Endothelial cell of umbilical vein (primary cell): ENCODE measurements around the gene CPTP. TPM values are rescaled to one million over a fixed set of nuclear protein-coding genes. Genes with fewer than 3 reads are reported as not detected.
"Not testable (repeated sequence)": the region's sequence is repeated elsewhere in the genome, so short reads cannot be mapped to it uniquely, and the experiment has no call there.

Source experiments
- BruUV-seq: library from RNA; stranded (reverse); fragments of 400-500 nt; replicated peaks from 2 replicates; lab custom pipeline; 2021; lab: Mats Ljungman, UMichigan
- CTCF ChIA-PET: fragments of 300-600, 350-600 bp; sonication (Branson Sonifier 250); formaldehyde crosslinking; loops from one replicate; lab custom pipeline; 2021; ENCODE audit warnings: antibody characterized with exemption, inconsistent platforms; lab: Charles Lee
- POLR2A ChIA-PET: fragments of 300-600, 350-600 bp; sonication (Branson Sonifier 250); formaldehyde crosslinking; loops from one replicate; lab custom pipeline; 2021; ENCODE audit warnings: antibody characterized with exemption, inconsistent platforms; lab: Charles Lee
- DNase-seq: peaks from one replicate; pipeline ENCODE4 v3.0.0-alpha.2; 2011; ENCODE audit warnings: low read depth, low spot score
- FAIRE-seq: peaks from 2 replicates; lab custom pipeline; 2011; peaks lifted over from hg19 to GRCh38; lab: Jason Lieb, UNC
- H2AFZ ChIP-seq: 2 replicates; pipeline ENCODE4 v1.6.0; 2012; ENCODE audit warnings: low read depth, low read length, control low read depth, inconsistent platforms
- H3K27ac ChIP-seq: 2 replicates; pipeline ENCODE4 v1.5.1; 2011; ENCODE audit warnings: low read depth, mild to moderate bottlenecking, control low read depth, low read length, moderate library complexity; ENCODE audit not compliant: insufficient read depth
- H3K27me3 ChIP-seq, 2 experiments: 2 replicates each; pipeline versions ENCODE4 v1.6.0 to v1.6.1; 2011; ENCODE audit warnings: low read length in 2 of 2, mixed read lengths in 1 of 2; ENCODE audit not compliant: control insufficient read depth in 2 of 2, insufficient read depth in 2 of 2
- H3K36me3 ChIP-seq, 2 experiments: 2 replicates in 1 of 2; 3 replicates in 1 of 2; pipeline ENCODE4 v1.5.1; 2011; ENCODE audit warnings: low read length in 2 of 2, mild to moderate bottlenecking in 1 of 2, moderate library complexity in 1 of 2; ENCODE audit not compliant: control insufficient read depth in 2 of 2, insufficient read depth in 2 of 2; ENCODE audit errors: extremely low read depth in 1 of 2
- H3K4me1 ChIP-seq: 3 replicates; pipeline ENCODE4 v1.5.1; 2011; ENCODE audit warnings: mild to moderate bottlenecking, low read length; ENCODE audit not compliant: control insufficient read depth, insufficient read depth; ENCODE audit errors: extremely low read depth
- H3K4me2 ChIP-seq: 2 replicates; pipeline ENCODE4 v1.6.1; 2011; ENCODE audit warnings: low read length, control low read depth, mixed read lengths; ENCODE audit not compliant: insufficient read depth
- H3K4me3 ChIP-seq, 3 experiments: fragments of 200-600 bp in 1 of 3; sonication (generic), shearing (Covaris generic) in 1 of 3; replicated peaks in 1 of 3; 2 replicates each; pipeline ENCODE4 v1.5.1; 2011 to 2016; ENCODE audit warnings: control low read depth in 3 of 3, low read length in 3 of 3, mild to moderate bottlenecking in 2 of 3, inconsistent platforms in 1 of 3, low read depth in 1 of 3, moderate library complexity in 1 of 3; ENCODE audit not compliant: insufficient read depth in 1 of 3
- H3K79me2 ChIP-seq: 2 replicates; pipeline ENCODE4 v1.6.0; 2012; ENCODE audit warnings: low read length, inconsistent platforms; ENCODE audit not compliant: control insufficient read depth, insufficient read depth
- H3K9ac ChIP-seq: replicated peaks from 2 replicates; pipeline ENCODE3; 2011; ENCODE audit warnings: low read length, control low read depth; ENCODE audit not compliant: insufficient read depth; ENCODE audit errors: extremely low read depth
- H3K9me1 ChIP-seq: replicated peaks from 3 replicates; pipeline ENCODE4 v1.6.0; 2011; ENCODE audit warnings: mild to moderate bottlenecking, low read length; ENCODE audit not compliant: control insufficient read depth, insufficient read depth; ENCODE audit errors: extremely low read depth
- H3K9me3 ChIP-seq: replicated peaks from 2 replicates; pipeline ENCODE4 v1.5.1; 2012; ENCODE audit warnings: low read length, inconsistent platforms; ENCODE audit not compliant: control insufficient read depth, insufficient read depth
- H4K20me1 ChIP-seq: replicated peaks from 2 replicates; pipeline ENCODE3; 2011; ENCODE audit warnings: mild to moderate bottlenecking, low read length; ENCODE audit not compliant: control insufficient read depth, insufficient read depth; ENCODE audit errors: extremely low read depth
- POLR2AphosphoS5 ChIP-seq: IDR thresholded peaks from 2 replicates; pipeline ENCODE4 v1.6.1; 2012; ENCODE audit warnings: low read depth, mild to moderate bottlenecking, control low read depth, low read length, moderate library complexity; ENCODE audit not compliant: insufficient read depth
- dilution Hi-C: fragments of 300-500 bp; cut with MboI; formaldehyde crosslinking; loops from one replicate; pipeline ENCODE4 v1.15.0; 2019; ENCODE audit warnings: low sequenced_read_pairs; ENCODE audit not compliant: extremely low pct_ligation_motif_present
- intact Hi-C: fragments of 100-400 bp; cut with micrococcal nuclease; formaldehyde crosslinking; loops from one replicate; pipeline ENCODE4 v1.10.0; 2022
- polyA plus RNA-seq, 4 experiments: library from polyadenylated mRNA; depleted of rRNA in 3 of 4; stranded (reverse) in 3 of 4; unstranded in 1 of 4; fragments of >200 nt; gene quantifications; 2 replicates each; pipeline versions ENCODE4 v1.2.1 to v1.2.3, GENCODE V29; 2011 to 2012; ENCODE audit warnings: missing spikeins in 1 of 4
- total RNA-seq: library from RNA; stranded (reverse); gene quantifications from 2 replicates; pipeline ENCODE4 v1.2.3, GENCODE V29; 2021

The CPTP gene
- total and polyA plus RNA-seq, 2 donors (not counting 3 experiments of a cell fraction or from before 2014, with no cell fraction given) = 20.9 to 29.5 TPM

GRCh38 chr1:1367315-1367714 is 42.7 kb downstream of the CPTP start:
- TF ChIP-seq POLR2AphosphoS5 = no peak
- BruUV-seq = no TSS peak
- H3K9ac ChIP-seq = no peak overlapping the region
- no peaks in the 10 kb centered on the region for H3K36me3 ChIP-seq
- intact Hi-C loops = no loop called here
- H3K27ac ChIP-seq = no peak overlapping the region
- no peaks in the 10 kb centered on the region for H3K27me3 ChIP-seq
- H3K4me1 ChIP-seq = peaks cover 3% of the 10 kb centered on the region
- POLR2A ChIA-PET = no interaction called here
- no peak overlapping the region for H3K4me2 ChIP-seq
- no peak overlapping the region for H2AFZ ChIP-seq
- H3K9me1 ChIP-seq = no peaks in the 10 kb centered on the region
- DNase-seq (no peak), FAIRE-seq (peak; percentile 24)
- dilution Hi-C loops = no loop called here
- peaks cover 3% of the 10 kb centered on the region for H3K9me3 ChIP-seq
- CTCF ChIA-PET = no interaction called here
- no peak overlapping the region for H3K4me3 ChIP-seq
- no peaks in the 10 kb centered on the region for H3K79me2 ChIP-seq
- no peaks in the 10 kb centered on the region for H4K20me1 ChIP-seq

- H4K20me1 ChIP-seq, POLR2A ChIA-PET, intact Hi-C loops, H3K4me2 ChIP-seq, H3K27ac ChIP-seq, H3K27me3 ChIP-seq, dilution Hi-C loops, FAIRE-seq, H2AFZ ChIP-seq, H3K36me3 ChIP-seq, H3K9me3 ChIP-seq, H3K4me3 ChIP-seq, H3K9ac ChIP-seq, BruUV-seq, DNase-seq, CTCF ChIA-PET, H3K9me1 ChIP-seq: not testable (repeated sequence)
- H3K4me1 ChIP-seq = peaks cover 13% of the 10 kb centered on the region
- H3K79me2 ChIP-seq = peaks cover 19% of the 10 kb centered on the region
Observed at GRCh38 chr1:1370094-1370493, 45.5 kb downstream of the CPTP start.
